ENCODE data around the gene PCDH7.

GRCh38 chr4:30716158-30716557 is 4.0 kb upstream of the PCDH7 start:
- TF ChIP-seq CTCF (IDR thresholded peaks at IDR 0.05): peak in 4 of 6 experiments; percentile 24 to 64 (median 61)
- no peak for TF ChIP-seq POLR2A (IDR thresholded peaks at IDR 0.05)

All from thyroid gland (tissue), 4 donors.